GM21737 (cell line): ENCODE results near the gene TRIM72.
"Not testable (repeated sequence)": the region's sequence is repeated elsewhere in the genome, so short reads cannot be mapped to it uniquely, and the experiment has no call there.

ENCODE experiments used
- ATAC-seq: cut with Tn5 transposase; IDR thresholded peaks from one replicate; pipeline ENCODE4 v1.9.1; 2021; ENCODE audit warnings: mild to moderate bottlenecking, moderate library complexity; ENCODE audit not compliant: unreplicated experiment

TRIM72 gene

GRCh38 chr16:31190061-31190460 is 23.9 kb upstream of the TRIM72 start:
- ATAC-seq: no peak

- no peak for ATAC-seq
Measured at GRCh38 chr16:31190818-31191444, 23.0 kb upstream of the TRIM72 start.

- no peak for ATAC-seq
Measured at GRCh38 chr16:31191697-31192428, 22.1 kb upstream of the TRIM72 start.

DNA sequence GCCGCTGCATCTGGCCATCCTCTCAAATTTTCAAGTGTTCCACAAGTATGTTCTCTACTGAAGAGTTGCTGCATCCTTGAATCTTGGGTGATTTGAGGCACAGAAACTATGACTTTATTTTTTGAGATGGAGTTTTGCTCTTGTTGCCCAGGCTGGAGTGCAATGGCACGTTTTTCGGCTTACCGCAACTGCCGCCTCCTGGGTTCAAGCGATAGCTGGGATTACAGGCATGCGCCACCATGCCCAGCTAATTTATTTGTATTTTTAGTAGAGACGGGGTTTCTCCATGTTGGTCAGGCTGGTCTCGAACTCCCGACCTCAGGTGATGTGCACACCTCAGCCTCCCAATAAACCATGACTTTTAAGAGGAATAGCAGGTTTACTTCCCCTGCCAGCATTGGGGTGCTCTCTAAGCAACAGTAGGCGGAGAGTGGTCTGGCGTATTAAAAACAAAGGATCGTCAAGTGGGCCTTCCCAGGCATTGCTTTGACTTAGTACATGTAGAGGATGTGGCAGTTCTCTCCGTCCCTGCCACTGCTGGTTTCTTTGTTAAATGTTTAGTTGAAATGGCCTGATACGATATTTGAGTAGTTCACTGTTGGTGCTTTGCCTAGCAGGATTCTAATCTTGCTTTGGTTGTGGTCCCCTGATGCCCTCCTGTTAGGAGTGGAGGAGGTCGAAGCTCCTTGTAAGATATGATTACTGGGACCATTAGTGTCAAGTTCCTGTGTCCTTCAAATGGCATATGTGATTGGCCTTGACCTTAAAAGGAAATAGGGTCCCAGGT is 20.9 kb upstream of the TRIM72 start:
- no peak for ATAC-seq

GRCh38 chr16:31193874-31194273 is 20.0 kb upstream of the TRIM72 start:
- ATAC-seq: no peak

GRCh38 chr16:31194898-31195297 is 19.0 kb upstream of the TRIM72 start:
- ATAC-seq: no peak

GRCh38 chr16:31195861-31196260 is 18.1 kb upstream of the TRIM72 start:
- not testable (repeated sequence) for ATAC-seq

GRCh38 chr16:31196324-31197088 is 17.4 kb upstream of the TRIM72 start:
- ATAC-seq: no peak

GRCh38 chr16:31198207-31198882 is 15.6 kb upstream of the TRIM72 start:
- ATAC-seq: no peak

DNA sequence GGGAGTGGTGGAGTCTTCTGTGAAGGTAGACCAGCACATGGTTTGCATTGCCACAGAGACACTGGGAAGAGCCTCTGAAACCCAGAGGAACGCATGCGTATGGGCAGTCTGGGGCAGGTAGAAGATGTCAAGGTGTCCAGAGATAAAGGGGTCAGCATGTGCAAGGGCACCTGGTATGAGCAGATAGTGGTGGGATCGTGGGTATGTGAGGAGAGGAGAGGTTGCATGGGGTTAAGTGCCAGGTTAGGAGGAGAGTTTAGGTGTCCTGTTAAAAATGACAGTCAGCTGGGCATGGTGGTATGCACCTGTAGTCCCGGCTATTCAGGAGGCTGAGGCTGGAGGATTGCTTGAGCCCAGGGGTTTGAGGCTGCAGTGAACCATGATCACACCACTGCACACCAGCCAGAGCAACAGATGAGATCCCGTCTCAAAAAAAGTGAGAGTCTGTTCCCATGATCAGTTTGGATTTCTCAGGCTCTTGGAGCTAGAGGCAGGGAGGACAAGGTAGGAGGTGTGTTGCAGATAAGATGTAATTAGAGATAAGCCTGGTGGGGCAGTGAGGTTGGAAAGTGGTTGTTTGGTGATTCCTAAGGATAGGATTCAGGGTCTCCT is 14.4 kb upstream of the TRIM72 start:
- no peak for ATAC-seq

- not testable (repeated sequence) for ATAC-seq
Measured at GRCh38 chr16:31200111-31200510, 13.8 kb upstream of the TRIM72 start.

DNA sequence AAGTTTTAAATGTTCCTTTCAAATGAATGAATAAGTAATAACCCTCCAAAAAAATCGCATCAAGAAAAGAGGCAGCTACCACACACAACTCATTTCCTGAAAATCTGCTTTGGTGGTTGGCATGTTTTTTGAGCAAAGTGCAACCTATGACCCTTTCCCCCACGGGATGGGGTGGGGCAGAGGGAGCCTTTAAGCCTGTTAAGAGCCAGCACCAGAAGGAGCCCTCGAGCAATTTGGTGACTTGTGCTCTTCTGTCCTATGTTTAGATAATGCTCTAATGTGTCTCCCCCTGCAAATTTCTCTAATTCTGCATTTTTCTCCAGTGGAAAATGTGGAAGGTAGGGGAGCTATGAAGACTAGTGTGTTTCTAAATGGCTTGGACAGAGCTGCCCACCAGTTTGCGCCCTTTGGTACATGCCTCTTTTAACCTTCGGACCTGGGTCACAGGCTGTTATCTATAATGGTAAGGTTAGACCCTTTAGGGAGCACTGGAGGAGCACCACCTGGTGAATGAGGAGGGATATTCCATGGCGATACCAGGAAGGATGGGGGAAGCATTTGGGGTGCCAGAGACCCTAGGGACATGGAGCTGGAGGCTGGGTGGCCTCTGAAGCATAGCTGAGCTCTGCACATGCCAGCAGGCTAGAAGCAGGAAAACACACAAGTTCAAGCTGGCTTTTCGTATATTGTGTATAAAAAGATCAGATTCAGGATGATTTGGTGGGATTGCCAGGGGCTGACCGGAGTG is 12.9 kb upstream of the TRIM72 start:
- no peak for ATAC-seq

DNA sequence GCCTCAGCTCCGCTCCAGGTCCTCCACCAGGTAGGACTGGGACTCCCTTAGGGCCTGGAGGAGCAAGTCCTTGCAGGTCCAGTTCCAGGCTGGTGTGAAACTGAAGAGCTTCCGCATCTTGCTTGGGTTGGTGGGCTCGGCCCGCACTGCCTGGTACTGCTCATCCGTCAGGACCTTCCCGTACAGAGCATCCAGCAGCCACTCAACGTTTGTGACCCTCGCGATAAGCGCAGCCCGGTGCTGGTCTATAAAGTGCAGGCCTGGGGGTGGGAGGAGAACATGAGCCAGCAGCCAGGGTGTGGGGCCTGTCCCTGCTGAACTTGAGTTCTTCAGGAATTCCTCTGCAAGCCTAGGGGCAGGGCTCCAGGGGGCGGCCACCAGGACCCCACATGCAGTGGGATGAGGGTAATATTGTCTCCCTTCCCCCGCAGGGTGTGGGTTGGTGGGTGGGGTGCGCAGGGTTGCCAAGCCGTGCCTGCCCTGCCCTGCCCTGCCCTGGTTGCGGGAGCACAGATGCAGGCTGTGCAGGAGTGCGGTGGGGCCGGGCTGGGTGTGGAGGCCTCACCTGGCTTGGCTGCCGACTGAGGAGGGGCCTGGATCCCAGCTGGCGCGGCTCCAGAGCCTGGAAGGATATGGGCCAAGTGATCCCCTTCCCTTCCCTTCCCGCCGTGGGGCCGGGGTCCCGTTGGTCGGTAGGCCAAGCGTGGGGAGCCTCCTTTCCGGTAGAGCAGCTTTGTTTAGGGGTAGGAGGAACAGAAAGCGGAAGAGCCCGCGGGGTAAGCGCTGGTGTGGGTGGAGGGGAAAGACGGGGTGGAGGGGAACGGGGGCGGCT is 12.1 kb upstream of the TRIM72 start:
- peak; percentile 49 for ATAC-seq

GRCh38 chr16:31202414-31203375 is 11.2 kb upstream of the TRIM72 start, which contains the start of gene PYCARD:
Gene PYCARD, minus strand, starts transcription at chr16:31202760. Its CDS starts 70 bp downstream, at chr16:31202690.
- peak; percentile 43 for ATAC-seq

DNA sequence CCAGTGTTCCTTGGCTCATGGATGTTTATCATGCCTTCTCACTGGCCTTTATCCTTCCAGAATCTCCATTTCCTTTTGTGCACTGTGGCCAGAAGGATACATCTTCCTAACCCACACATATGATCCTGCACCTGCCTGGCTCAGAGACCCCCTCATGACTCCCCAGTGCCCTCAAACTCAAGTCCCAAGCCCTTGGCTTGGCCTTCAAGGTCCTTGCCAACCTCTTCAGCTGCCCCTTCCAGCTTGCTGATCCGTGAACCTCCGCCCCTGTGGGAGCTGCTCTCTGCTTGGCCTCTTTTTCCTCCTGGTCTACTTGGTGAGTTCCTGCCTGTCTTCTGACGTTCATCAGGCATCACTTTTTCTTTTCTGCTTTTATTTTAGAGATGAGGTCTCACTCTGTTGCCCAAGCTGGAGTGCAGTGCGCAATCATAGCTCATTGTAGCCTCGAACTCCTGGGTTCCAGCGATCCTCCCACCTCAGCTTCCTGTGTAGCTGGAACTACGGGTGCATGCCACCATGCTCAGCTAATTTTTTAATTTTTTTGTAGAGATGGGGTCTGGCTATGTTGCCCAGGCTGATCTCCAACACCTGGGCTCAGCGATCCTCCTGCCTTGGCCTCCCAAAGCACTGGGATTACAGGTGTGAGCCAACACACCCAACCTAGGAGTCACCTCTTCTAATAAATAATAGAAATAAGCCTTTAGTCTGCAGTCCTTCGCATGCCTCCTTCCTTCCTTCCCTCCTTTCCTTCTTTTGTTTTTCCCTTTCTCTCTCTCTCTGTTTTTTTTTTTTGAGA is 8.8 kb upstream of the TRIM72 start:
- no peak for ATAC-seq

GRCh38 chr16:31206776-31207175 is 7.1 kb upstream of the TRIM72 start:
- ATAC-seq: no peak
